ENCODE results near the gene PTPA.
A peak's percentile ranks its signal among the peaks of the same experiment; 100 is the strongest.
"Not testable (repeated sequence)": the region's sequence is repeated elsewhere in the genome, so short reads cannot be mapped to it uniquely, and the experiment has no call there.

The PTPA gene

DNA sequence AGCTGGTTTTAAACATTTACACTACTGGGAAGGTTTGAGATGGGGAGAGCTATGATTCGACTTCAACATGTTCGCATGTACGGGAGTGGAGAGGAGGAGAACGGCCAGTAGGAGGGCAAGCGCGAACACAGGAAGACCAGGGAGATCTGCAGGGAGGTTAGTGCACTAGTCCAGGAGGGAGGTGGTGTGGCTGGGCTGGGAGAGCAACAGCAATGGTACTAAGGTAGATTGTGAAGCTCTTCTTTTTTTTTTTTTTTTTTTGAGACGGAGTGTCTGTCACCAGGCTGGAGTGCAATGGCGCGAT lies 50.3 kb downstream of the PTPA start:
- DNase-seq = no peak

DNA sequence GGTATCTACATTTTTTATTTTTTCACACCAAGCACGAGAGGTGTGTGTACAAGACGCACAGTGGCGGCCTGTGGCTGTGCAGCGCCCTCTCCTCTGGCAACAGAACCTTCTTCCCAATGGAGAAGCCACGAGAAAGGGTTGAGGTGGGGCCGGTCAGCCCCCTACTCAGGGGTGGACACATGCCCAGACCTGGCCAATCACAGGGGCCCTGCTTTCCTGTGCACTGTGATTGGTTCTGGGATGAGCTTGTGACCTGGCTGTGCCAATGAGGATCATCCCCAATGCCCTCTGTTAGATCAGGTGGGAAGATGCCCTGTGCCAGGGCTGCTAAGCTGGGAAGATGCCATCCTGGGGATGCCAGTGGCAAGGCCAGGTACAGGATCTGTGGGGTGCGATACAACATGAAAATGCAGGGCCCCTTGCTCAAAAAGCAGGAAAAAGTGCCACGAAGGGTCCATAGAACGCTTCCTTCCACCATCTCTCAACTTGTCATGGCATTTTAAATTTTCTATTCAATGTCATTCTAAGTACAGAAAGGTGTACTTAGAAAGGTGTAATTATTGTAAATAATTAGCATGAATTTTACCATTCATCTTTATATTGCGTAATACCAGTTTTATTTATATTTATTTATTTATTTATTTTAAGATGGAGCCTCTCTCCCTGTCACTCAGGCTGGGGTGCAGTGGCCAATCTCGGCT lies 51.4 kb downstream of the PTPA start:
- no peak for DNase-seq

DNA sequence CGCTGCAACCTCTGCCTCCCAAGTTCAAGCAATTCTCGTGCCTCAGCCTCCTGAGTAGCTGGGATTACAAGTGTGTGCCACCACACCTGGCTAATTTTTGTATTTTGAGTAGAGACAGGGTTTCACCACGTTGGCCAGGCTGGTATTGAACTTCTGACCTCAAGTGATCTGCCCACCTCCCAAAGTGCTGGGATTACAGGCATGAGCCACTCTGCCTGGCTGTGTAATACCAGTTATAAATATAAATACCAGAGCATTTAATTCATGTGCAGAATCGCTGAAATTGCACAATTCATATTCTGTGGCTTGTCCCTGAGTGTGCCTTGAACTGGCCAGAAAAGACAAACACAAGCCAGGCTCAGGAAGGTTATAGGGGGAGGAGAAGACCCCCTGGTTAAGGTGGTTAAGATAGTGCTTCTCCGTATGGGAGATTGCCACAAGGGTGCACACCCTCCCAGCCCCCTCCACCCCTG lies 52.0 kb downstream of the PTPA start:
- not testable (repeated sequence) for DNase-seq

DNA sequence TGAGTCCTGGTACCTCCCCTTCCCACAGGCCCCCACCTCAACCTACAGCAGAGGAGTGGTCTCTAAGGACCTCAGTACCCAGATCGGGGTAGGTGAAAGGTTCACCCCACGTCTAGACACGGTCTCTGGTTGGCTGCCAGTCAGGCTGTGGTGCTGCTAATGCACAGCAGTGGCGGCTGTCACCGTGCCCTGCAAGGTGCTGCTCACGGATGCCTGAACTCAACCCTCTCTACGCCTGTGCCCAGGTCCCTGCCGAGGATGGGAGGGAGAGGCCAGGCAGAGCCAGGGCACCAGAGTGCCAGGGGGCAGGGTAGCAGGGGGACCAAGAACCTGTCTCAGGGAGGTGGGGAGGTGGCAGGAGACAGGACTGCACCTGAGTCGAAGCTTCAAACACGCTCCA lies 52.5 kb downstream of the PTPA start:
- no peak for DNase-seq

DNA sequence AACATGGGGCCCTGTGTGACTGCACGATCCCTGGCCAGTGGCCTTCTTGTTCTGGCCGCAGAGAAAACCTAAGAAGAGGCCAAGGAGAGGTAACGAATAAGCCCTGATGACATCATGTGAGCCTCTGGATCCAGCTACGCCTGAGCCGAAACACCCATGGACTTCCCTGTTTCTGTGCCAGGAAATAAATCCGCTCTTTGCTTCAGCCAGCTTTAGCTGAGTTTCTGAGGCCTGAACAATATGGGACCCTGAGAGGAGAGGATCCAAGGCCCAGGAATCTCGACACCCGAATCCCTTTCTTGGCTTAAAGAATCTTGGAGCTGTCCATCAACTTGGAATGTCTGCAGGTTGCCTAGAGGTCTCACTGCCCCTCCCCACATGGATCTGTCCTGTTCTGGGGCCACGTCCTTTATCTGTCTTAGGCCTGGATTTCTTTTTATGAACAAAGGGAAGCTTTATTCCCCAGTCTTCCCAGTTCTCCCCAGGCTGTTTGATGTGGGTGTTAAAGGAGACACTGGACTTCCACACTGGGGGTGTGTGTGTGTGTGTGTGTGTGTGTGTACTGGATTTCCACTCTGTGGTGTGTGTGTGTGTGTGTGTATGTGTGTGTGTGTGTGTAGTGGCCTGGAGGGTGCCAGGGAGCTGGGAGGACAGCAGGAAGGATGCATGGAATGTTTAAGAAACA lies 53.2 kb downstream of the PTPA start:
- no peak for DNase-seq

DNA sequence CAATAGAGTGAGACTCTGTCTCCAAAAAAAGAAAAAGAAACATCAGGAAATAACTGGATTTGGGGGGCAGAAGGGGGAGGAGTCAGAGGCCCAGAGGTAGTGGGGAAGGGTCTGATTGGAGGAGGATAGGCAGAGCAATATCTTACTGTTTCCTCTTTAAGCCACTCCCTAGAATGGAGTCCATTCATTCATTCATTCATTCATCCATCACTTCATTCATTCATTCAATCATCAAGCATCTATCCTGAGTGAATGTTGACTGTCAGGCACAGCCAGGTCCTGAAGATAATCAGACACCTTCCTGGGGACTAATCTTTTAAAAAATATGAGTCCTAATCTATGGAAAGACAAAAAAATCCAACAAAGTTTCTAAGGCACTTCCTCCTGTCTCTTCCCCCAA lies 54.0 kb downstream of the PTPA start:
- no peak for DNase-seq

DNA sequence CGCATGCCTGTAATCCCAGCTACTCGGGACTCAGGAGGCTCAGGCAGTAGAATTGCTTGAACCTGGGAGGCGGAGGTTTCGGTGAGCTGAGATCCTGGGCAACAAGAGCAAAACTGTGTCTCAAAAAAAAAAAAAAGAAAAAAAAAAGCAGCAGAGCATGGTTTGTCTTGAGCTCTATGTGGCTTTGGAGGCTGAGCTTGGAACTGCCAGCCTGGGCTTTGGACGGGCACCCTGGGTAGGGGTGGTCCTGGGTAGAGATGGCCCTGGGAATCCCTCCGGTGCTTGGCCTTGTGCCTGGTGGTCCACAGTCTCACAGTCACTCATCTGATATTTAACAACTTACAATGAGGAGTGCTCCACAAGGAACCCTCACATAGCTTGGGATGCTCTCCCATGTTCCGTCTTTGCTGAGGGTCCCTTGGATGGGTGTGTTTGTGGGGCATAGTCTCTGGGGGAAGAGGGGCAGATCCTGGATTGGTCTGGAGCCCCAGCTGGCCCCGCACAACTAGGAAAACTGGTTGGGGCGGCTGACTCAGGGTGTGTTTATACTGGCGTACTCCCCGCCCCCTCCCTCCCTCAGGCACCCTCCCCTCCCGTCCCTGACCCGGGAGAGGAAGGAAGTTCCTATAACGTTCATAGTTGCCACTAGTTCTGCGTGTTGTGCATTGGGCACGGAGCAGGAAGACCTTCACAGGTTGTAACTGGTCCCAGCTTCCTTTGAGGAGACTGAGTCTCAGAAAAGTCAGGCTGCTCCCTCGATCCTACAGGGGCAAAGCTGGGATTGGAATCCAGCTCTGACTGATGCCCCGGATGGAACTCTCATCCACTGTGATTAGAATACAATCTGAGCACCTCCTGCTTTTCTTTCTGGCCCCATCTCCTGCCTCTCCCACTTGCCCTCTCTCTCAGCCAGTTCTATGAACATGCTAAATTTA lies 55.7 kb downstream of the PTPA start:
- DNase-seq = no peak

DNA sequence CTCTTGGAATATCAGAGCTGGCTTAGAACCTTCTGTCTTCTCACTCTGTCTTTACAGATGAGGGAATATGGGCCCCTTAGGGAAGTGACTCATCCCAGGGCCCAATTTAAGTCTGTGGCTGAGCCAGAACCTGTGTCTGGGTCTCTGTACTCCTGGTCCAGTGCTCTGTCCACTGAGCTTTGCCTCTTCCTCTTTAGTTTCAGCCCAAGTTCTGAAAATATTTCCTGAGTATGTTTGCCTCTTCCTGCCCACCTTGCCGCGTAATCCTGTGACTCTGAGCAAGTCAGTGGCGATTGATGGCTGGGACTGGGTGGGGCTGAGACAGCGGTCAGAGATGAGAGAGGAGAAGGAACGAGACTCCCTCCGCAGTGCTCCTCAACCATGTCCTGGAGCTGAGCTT lies 59.0 kb downstream of the PTPA start:
- no peak for DNase-seq

DNA sequence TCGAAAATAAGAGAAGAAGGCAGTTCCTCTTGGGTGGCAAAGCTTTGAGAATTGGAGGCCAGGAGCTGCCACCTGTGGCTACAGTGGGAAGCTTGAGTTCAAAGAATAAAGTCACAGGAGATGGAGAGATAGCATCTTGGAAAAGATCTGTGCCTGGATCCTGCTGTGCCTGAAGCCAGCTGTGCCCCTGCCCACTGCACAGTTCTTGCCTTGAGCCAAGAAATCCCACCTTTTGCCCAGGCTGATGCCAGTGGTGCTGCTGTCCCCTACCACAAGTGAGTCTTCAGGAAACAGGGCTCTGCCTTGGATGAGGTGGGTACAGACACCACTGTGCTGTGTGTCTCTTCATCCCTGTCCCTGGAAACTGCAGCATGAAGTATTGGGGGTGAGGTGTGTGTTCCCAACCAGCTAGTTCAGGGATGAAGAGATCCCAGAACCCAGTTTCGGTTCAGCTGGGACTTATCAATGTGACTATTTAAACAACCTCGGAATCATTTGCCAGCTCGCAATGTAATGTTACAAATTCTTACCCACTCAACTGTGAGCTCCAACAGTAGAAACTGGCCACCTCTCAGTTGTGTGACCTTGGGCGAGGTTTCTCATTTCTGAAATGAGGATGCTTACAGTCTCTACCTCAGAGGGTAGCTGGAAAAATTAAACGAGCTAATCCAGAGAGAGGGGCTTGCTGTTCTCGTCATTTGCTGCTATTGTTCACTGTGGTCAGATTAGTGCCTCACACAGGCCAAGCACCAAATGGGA lies 61.0 kb downstream of the PTPA start:
- DNase-seq = no peak

DNA sequence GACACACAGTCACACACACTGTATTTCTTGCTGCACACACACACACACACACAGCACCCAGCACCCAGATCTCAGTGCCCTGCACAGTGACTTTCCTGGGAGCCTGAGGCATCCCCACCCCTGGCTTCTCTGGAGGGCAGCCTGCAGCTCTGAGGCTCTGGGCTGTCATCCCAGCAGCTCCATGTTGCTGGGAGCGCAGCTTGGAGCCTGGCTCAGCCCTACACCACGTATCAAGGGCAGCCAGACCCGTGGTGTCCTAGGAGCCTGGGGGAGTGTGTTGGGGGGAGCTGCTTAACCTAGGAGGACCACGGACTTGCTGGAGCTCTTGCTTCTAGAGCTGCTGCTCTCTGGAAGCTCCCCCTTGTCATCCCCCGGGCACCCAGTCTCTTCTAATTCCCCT lies 61.6 kb downstream of the PTPA start:
- no peak for DNase-seq

DNA sequence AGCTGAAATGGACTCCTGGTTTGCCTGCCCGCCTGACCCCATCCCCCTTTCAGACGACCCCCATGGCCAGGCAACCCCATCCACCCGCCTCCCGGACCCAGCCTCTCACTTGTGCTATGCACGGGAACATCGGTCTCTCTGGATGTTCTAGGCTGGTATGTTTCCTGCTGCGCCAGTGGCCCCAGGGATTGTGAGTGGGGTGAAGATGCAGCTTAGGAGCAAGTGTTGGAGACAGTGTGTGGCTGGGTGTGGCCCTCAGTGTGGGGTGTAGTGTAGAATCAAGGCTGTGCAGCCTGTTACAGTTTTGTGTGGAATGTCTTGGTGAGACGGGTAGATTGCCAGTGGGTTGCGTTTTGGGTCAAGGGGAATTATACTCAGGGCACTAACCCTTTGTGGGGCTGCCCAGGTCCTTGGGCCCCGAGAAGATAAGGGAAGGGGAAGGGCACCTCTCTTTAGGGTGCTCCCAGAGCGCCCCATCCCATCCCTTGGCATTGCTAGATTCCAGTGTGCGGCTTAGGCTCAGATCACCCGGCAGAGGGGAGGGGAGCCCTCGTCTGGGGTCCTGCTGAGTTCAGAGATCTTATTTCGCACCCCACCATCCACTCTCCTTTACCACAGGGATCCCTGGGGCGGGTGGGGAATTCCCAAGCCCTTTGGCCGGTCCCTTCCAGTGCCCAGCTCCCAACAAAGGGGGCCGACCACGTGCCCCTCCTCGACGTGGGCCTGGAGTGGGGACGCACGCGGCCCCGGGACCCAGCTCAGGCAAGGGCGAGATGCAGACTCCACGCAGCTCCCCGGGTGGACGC lies 62.3 kb downstream of the PTPA start:
- DNase-seq = no peak

DNA sequence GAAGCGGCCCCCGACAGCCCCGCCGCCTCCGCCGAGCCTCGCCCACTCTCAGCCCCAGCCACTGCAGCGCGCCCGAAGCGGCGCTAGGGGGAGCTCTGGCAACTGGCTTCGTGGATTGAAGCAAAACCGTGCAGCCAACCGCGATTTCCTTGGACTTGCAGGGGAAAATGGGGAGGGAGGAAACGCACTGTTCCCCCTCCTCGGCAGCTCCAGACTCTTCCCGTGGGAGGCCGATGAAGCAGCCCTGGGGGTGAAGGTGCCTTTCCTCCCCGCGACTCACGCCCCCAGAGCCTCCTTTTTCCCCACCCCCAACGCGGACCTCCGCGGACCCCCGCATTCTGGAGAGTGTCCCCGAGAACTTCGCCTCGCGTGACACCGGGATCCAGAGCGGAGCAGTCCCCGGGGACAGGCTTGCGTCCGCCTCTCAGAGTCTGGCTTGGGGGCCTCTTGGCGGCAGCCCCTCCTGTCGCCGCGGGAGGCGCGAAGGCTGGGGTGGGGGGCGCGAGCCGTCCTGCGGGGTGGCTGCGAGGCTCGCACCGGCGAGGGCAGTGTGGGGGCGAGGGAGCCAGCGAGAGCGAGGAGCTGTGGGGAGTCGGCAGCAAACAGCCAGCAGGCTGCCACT lies 63.0 kb downstream of the PTPA start:
- DNase-seq = peak; percentile 52

DNA sequence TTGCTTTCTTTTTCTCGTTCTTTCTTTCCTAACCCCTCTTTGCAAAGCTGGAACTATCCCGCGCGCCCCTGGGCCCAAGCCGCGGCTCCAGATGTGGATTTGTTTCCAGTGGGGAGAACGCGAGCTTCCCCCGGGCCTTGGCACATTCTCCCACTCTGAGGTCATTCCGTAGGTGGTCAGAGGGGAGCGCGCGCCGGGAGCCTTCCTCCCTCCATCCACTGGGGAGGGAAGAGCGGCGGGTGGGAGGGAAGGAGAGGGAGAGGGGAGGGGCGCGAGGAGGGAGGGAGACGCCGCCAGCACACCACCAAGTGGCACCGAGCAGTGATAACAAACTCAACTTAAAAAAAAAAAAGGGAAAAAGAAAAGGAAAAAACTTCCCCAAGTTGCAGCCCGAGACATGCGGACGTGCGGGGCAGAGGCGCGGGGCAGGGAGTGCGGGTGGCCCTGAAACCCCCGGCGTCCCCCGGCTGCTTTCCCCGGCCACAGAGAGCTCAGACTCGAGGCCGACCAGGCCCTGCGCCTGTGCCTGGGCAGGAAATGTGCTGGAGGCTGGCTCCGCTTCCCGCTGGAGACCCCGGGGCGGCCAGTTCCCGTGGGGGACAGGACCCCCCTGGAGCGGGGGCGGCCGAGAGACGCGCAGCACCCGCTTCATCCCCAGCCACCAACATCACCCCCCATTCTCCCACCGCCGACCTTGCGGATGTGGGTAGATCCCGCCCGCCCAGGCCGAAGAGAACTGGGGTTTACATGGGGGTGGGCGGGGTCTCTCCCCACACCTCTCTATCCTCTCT lies 63.7 kb downstream of the PTPA start:
- DNase-seq = peak; percentile 19

DNA sequence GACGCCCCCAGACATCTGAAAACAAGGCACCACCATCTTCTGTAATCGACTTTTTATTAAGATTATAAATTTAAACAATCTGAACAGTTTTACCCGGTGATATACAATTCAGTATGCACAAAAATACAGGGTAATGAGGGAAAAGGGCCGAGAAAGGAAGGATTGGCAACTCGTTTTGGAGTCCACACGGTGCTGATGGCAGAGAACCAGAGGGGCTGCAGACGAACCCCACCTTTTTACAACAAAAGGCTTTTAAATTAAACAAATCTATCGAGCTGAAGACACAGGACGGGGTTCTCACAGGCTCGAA lies 64.3 kb downstream of the PTPA start:
- DNase-seq = no peak

DNA sequence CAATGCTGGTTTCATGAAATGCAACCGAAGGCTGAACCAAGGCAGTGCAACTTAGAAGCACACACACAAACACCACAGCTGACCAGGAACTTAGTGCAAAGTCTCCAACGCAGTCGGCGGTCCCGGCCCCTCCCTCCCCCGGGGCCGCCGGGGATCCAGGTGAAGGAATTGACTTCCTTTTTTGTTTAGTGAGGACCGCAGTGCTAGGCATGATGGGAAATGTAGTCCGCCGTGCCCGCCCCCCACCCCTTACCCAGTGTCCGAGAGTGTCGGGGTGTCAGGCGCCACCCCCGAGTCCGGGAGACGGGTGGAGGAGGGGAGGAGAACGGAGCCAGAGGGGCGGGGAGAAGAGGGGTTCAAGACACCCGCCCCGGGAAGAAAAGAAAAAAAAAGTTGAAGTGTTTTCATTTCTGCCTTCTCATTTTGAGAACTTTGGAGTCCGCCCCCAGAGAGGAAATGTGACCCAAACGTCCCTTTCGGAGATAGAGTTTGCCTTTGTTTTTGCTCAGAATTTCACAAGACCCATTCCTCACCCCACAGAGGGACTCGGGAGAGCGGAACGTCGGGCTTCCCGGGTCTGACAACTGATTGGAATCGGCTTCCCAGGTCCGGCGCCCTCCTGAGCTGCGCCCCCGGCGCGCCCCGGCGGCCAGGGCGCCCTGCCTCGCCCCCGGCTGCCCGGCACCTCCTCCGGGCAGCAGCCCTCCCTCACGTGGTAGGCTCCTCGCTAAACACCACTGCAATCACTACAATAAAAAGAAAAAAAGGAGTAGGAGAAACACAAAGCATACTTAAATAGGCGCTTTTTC lies 64.8 kb downstream of the PTPA start:
- peak; percentile 23 for DNase-seq

DNA sequence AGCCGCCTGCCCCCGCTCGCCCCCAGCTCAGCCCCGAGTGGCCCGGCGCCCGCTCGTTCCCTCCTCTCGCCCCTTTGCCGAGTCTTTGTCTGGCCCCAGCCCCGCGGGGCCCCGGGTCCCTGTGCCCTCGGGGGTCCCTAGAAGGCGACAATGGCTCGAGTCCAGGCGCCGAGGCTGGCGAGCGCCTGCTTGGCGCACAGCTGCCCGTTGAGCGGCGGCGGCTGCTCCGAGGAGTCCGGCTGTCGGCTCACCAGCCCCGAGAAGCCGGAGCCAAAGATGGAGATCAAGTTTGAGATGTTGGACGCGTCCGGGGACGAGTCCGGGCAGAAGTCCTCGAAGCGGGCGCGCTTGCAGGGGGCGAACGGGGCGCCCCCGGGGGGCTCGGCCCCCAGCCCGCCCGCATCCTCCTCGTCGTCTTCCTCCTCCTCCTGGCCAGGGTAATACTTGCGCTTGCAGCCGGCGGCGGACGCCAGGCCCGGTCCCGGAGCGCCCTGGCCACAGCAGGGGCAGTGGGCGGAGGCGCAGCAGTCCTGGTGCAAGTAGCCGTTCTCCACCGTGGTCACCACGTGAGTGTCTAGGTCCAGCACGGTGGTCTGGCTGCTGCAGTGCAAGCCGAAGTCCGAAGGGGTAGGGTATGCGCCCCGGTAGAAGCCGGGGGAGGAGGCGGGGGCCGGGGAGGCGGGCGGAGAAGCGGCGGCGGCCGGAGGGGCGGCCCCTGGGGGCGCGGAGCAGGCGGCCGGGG lies 65.7 kb downstream of the PTPA start:
- DNase-seq = peak; percentile 17

DNA sequence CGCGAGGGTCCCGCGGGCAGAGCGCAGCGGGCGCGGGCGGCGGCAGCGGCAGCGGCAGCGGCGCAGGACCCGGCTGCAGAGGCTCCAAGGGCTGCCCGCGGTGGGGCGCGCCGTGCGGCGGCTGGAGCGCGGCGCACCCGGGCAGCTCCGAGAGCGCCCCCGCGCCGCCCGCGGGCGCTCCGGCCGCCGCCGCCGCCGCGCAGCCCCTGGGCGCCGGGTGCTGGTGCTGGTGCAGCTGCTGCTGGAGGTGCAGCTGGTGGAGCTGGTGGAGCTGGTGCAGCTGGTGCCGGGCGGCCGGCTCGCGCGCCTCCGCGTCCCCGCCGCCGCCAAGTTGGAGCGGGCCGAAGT lies 66.2 kb downstream of the PTPA start:
- DNase-seq = peak; percentile 31

DNA sequence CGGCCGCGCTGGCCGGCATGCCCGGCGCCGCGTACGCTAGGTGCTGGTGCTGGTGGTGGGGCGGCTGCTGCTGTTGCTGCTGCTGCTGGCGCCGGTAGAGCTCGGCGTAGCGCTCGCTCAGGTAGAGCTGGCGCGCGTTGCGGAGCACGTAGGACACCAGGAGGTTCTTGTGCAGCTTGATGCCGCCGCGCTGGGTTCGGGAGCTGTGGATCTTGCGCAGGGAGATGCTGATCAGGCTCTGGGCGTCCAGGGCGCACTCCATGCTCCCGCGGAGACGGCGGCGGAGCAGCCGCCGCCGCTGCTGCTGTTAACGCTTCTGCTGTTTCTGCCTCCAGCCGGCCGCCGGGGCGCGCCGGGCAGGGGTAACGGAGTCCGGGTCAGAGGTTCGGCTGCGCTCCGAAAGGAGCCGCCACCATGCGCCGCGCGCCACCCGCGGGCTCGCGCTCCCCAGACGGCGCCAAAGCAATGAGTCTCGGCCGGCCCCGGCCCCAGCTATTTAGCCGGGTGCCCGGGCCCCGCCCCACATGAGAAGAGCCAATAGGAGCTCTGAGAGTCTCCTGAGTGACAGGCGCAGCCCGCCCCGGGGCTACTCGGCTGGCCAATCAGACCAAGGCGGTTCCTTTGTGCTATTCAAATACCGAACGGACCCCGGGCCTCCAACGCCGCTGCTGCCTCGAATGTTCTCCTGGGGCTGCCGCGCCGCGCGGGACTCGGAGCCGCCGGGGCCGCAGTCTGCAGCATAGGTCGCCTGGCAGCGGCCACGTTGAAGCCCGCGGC lies 66.8 kb downstream of the PTPA start, which contains the start of gene IER5L:
IER5L (minus strand) TSS at position 471 of the 777 bp plus-strand sequence; CDS start at position 262, 209 bp downstream.
- peak; percentile 86 for DNase-seq

Data from activated gamma-delta T cell (primary cell).